HG03469 (cell line): ENCODE results near the gene KDM2A.
"Not testable (repeated sequence)": the region's sequence is repeated elsewhere in the genome, so short reads cannot be mapped to it uniquely, and the experiment has no call there.

Source experiments
- ATAC-seq: cut with Tn5 transposase; IDR thresholded peaks from one replicate; pipeline ENCODE4 v1.9.1; 2021; ENCODE audit warnings: mild to moderate bottlenecking, moderate library complexity, moderate number of reproducible peaks; ENCODE audit not compliant: unreplicated experiment

KDM2A gene

DNA sequence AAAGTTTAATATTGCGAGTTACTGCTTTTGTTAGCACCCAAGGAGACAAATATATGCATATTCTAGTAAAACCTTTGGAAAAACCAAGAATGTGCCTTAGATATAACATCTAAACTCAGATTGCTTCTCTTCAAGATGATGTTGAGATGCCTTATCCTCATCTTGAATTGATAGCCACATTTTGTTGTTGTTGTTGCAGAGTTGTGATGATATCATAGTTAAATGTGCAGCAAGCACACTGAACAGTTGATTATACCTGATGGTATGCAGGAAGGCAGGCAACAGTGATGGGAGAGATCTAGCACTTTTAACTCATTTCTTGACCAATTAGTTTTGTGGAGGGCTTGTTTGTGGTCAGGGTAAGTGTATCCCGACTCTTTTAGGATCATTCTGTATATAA is 48.0 kb downstream of the KDM2A start:
- ATAC-seq = no peak

DNA sequence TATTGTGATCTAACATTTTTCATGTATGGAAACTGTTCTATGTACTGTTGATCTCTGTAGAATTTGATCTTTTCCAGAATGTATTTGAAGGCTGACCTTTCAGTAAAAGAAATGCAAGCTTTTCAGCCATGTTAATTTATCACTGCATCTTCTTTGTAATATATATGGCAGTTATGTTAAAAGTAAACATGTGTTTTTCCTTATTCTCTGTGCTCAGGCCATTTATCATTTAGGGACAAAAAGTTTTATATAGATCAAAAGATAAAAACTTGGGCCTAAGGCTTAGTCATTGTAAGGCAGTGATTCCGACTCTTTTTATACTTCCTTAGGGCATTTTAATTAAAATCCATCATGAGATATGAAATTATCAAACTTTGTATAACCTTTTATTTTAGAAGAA is 48.7 kb downstream of the KDM2A start:
- ATAC-seq = no peak

DNA sequence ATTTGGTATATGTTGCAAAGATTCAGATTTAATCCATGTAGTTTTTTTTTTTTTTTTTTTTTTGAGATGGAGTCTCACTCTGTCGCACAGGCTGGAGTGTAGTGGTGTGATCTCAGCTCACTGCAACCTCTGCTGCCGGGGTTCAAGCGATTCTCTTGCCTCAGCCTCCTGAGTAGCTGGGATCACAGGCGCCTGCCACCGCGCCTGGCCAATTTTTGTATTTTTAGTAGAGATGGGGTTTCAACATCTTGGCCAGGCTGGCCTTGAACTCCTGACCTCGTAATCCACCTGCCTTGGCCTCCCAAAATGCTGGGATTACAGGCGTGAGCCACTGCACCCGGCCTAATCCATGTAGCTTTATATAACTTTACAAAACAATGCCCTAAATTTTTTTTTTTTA is 49.8 kb downstream of the KDM2A start:
- ATAC-seq = not testable (repeated sequence)

DNA sequence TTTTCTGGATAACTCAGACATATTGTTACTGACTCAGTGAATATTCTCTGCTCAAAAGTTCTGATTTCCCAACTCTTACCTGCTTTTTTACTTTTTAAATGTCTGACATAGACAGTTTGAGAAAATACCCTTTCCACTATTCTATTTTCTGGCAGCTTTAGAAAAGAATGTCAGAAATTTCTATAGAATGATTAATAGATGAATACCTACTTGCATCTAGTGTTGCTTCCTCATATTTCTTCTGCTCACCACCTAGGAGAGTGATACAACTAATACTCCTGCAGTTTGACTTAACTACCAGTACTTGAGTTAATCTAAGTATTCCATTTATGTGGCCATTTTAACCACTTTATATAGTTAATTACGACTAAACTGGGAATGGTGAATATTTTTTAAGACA is 55.2 kb downstream of the KDM2A start:
- no peak for ATAC-seq

DNA sequence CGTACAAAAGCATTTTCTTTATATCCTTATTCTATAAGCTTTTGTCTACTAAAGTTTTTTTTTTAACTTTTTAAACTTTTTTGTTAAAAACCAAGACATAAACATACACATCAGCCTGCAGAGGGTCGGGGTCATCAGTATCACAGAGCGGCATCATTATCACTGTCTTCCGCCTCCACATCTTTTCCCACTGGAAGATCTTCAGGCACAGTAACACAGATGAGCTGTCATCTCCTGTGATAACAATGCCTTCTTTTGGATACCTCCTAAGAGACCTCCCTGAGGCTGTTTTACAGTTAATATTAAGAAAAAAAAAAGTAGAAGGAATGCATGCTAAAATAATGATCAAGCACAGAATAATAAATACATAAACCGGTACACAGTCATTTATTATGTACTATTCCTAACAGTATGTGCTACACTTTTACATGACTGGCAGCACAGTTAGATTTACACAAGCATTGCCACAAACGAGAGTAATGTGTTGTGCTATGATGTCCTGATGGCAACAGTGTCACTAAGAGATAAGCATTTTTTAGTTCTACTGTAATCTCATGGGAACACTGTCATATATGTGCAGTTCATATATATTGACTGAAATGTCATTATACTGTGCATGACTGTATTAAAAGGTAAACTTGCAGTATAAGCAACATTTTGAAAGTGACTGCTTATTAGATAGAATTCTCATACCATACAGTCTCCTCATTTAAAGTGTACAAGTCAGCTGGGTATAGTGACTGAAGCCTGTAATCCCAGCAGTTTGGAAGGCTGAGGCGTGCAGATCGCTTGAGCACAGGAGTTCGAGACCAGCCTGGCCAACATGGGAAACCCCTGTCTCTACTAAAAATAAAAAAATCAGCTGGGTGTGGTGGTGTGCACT is 58.6 kb downstream of the KDM2A start:
- ATAC-seq = no peak

DNA sequence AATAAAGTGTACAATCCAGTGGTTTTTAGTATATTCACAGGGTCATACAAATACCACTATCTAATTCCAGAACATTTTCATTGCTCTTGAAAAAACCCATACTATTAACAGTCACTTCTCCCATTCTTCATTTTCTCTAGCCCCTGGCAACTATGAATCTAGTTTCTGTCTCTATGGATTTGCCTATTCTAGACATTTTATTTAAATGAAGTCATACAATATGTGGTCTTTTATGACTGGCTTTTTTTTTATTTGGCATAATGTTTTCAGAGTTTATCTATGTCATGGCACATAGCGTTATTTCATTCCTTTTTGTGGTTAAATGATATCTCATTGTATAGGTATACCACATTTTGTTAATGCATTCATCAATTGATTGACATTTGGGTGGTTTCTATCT is 59.4 kb downstream of the KDM2A start:
- ATAC-seq = no peak

DNA sequence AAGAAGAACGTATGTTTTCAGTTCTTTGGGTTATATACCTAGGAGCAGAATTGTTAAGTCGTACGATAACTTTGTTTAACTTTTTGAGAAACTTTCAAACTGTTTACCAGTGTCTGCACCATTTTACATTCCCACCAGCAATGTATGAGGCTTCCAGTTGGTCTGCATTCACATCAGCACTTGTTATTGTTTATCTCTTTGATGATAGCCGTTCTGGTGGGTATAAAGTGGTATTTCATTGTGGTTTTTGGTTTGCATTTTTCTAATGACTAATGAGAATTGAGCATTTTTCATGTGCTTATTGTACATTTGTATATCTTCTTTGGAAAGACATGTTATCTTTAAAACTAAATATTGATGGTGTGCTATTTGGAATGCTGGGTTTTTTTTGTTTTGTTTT is 59.8 kb downstream of the KDM2A start:
- no peak for ATAC-seq

DNA sequence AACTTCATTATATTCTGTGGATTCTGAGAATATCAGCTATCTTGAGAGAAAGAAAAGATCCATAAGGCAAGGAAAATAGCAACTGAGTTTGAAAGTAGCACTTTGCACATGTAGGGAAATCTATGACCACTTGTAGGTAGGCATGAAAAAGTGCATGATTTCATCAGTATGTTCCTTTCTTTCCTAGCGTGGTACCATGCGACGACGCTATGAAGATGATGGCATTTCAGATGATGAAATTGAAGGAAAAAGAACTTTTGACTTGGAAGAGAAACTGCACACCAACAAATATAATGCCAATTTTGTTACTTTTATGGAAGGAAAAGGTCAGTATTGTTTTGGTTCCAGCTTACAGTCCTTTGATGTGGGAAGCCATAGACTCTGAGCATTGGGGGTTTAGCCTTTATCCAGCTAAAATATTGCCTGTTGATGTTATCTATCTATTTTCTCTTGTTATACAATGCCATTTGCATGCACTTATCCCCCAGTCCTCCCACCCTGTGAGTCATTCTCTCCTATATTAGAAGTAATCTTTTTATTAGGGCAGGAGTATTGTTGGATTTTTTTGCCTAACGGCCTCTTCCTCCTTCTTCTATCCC is 60.9 kb downstream of the KDM2A start:
- ATAC-seq = no peak

DNA sequence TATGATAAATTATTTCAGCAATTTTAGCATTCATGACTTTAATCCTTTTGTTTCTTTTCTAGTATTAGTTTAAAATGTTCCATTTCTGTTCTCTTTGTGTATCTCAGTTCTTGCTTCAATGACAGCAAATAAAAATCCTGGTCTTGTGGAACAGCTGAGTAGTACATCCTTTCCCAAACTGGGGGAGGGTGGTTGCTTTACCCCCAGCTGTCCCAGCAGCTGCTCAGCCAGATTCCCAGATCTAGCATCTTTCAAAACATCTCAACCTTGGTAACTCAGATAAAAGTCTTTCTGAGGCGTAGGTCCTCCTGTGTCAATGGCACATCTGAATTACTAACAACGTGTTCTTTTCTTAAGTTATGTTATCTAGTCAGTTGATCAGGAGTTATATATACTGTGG is 75.0 kb downstream of the KDM2A start:
- ATAC-seq = no peak

DNA sequence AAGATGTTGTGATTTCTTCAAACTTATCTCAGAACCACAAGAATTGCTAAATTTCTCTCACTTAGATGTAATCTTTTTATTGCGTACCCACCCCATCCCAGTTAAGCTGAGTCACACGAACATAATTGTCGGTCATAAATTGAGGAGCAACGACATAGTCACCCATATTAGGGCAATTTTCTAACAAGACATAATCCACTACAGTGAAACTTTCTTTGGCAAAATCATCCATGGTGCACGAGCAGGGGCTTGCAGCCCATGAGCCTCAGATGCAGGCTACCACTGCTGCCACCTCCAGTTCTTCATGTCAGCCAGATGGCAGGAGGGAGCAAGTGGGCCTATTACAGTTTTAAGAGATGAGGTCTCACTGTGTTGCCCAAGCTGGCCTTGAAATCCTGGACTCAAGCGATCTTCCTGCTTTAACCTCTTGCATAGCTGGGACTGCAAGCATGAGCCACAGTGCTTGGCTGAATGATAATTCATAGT is 77.0 kb downstream of the KDM2A start:
- no peak for ATAC-seq

DNA sequence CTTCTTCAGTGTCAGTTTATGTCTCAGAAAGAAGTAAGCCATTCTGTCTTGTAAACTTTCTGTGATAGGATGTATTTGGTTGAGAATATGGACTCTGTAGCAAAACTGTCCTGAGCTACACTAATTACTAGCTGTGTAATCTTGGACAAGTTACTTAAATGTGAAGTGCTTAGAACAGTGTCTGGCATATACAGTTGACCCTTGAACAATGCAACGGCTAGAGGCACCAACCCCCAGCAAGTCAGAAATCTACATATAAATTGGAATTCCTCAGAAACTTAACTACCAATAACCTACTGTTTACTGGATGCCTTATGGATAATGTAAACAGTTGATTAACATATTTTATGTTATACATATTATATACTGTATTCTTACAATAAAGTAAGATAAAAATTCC is 78.5 kb downstream of the KDM2A start:
- ATAC-seq = no peak

DNA sequence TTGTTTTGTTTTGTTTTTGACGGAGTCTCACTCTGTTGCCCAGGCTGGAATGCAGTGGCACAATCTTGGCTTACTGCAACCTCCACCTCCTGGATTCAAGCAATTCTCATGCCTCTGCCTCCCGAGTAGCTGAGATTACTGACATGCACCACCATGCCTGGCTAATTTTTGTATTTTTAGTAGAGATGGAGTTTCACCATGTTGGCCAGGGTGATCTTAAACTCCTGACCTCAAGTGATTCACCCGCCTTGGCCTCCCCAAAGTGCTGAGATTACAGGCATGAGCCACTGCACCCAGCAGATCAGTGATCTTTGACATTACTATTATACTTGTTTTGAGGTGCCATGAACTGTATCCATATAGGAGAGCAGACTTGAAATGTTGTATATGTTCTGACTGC is 79.7 kb downstream of the KDM2A start:
- not testable (repeated sequence) for ATAC-seq

DNA sequence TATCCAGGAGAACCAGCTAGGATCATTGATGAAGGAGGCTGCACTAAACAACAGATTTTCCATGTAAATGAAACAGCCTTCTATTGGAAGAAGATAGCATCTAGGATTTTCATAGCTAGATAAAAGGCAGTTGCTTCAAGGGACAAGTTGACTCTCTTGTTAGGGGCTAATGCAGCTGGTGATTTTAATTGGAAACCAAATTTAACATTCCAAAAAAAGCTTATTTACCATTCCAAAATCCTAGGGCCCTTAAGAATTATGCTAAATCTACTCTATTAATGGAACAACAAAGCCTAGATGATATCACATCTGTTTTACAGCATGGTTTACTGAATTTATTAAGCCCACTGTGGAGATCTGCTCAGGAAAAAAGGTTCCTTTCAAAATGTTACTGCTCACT is 80.7 kb downstream of the KDM2A start:
- ATAC-seq = no peak

DNA sequence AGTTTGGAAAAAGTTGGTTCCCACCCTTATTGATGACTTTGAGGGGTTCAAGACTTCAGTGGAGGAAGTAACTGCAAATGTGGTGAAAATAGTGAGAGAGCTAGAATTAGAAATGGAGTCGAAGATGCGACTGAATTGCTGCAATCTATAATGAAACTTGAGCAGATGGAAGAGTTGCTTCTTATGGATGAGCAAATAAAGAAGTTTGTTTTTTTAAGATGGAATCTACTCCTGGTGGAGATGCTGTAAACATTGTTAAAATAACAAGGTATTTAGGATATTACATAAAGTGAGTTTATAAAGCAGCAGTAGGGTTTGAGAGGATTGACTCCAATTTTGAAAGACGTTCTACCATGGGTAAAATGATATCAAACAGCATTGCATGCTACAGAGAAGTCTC is 83.0 kb downstream of the KDM2A start:
- no peak for ATAC-seq

DNA sequence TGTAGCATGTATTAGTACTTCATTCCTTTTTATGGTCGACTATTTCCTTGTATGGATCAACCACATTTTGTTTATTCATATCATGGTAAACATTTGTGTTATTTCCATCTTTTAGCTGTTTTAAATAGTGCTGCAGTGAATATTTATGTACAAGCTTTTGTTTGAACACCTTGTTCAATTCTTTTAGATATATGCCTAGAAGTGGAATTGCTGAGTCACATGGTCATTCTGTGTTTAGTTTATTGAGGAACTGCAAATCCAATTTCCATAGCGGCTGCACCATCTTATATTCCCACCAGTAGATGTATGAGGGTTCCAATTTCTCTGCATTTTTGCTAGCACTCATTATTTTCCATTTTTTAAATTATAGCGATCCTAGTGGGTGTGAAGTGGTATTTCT is 85.8 kb downstream of the KDM2A start:
- ATAC-seq = no peak

DNA sequence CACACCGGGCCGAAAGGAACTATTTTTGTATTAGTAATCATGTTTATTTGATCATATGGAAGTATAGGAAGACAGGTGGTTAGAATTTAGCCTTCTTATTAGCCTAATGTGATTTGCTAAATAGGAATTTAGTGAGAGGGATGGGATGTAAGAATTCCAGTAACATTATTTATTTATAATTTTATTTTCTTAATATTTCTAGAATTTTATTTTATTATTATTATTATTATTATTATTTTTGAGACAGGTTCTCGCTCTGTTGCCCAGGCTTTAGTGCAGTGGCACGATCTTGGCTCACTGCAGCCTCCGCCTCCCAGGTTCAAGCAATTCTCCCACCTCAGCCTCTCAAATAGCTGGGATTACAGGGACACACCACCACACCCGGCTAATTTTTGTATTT is 90.2 kb downstream of the KDM2A start:
- ATAC-seq = not testable (repeated sequence)

DNA sequence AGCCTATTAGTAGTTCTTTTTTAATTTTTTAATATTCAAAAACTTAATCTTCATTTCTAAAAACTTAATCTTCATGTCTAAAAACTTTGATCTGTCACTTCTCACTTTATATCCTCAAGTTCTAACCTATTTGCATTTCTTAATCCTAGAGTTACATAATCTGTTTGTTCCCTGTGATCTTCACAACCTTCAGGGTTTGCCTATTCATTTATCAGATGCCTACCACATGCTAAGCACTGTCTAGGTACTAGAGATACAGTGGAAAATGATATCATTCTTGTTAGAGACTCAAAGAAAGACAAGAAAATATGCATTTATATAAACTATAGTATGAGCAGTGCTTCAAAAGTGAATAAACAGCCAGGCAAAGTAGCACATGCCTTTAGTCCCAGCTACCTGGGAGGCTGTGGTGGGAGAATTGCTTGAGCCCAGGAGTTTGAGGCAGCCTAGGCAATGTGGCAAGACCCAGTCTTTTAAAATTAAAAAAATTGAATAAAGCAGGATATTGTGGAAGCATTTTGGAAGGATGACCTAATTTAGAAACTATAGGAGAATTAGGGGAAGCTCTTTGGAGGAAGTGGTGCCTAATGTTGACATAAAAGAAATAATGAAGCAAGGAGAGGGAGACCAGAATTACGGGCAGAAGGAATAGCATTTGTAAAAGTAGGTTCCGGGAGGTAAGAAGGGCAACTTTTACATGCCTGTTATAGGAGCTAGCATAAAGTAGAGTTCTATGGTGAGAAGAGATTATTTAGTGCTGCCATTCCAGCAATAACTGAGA is 92.8 kb downstream of the KDM2A start:
- no peak for ATAC-seq

DNA sequence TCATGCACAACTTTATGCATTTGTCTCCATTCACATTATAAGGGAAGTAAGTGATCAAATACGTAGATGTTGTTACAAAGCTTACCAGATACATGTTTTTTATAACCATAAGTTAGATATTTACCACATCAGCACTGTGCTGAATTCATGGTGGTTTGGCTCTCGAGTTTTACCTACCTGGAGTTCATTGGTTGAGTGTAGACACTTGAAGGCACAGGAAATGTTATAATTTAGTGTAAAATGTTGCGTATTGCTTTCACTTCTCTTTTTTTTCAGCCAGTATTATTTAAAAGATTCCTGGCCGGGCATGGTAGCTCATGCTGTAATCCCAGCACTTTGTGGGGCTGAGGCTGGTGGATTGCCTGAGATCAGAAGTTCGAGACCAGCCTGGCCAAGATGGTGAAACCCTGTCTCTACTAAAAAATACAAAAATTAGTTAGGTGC is 94.1 kb downstream of the KDM2A start:
- no peak for ATAC-seq

DNA sequence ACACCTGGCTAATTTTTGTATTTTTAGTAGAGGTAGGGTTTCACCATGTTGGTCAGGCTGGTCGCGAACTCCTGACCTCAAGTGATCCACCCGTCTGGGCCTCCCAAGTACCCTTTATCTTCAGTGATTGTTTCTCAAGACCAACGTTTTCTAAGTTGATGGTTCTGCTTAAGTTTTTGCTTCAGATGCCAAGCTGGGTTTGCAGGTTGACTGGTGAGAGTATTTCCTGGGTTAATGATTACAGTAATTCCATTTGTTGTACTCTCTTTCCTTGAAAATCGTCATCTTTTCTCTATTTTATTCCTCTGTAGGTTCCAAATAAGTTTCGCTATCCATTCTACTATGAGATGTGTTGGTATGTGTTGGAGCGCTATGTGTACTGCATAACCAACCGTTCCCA is 108.7 kb downstream of the KDM2A start:
- no peak for ATAC-seq

DNA sequence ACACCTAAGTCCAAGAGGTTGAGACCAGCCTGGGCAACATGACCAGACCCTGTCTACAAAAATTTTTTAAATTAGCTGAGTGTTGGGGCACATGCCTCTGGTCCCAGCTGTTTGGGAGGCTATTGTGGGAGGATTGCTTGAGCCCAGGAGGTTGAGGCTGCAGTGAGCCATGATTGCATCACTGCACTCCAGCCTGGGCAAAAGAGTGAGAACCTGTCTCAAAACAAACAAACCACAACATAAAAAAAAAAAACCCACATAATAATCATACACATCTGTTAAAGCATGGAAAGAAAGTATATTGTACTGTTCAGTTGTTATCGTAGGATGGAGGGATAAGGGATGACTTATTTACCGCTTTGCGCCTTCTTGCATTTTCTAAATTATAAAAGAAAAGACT is 111.3 kb downstream of the KDM2A start:
- ATAC-seq = no peak

DNA sequence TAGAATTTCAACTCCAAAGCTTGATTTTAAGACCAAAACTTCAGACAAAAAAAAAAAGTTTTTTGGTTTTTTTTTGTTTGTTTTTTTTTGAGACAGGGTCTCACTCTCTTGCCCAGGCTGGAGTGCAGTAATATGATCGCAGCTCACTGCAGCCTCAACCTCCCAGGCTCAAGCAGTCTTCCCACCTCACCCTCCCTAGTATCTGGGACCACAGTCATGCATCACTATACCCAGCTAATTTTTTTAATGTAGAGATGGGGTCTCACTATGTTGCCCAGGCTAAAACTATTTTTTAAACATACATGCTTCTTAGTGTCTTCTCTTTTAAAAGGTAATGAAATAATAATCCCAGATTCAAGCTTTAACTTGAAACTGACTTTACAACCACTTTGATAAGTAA is 111.8 kb downstream of the KDM2A start:
- no peak for ATAC-seq
